GM18861 (cell line): ENCODE measurements around the gene SH3RF2.
"Not testable (repeated sequence)": the region's sequence is repeated elsewhere in the genome, so short reads cannot be mapped to it uniquely, and the experiment has no call there.

ENCODE experiments used
- ATAC-seq: cut with Tn5 transposase; IDR thresholded peaks from one replicate; pipeline ENCODE4 v1.9.1; 2021; ENCODE audit not compliant: unreplicated experiment

Gene SH3RF2

GRCh38 chr5:145978171-145978570 lies 41.8 kb downstream of the SH3RF2 start:
- no peak for ATAC-seq

GRCh38 chr5:145978708-145979107 lies 42.3 kb downstream of the SH3RF2 start:
- ATAC-seq: no peak

- ATAC-seq: no peak
Observed at GRCh38 chr5:145979270-145980223, 43.2 kb downstream of the SH3RF2 start.

GRCh38 chr5:145980259-145980658 lies 43.9 kb downstream of the SH3RF2 start:
- ATAC-seq: no peak

DNA sequence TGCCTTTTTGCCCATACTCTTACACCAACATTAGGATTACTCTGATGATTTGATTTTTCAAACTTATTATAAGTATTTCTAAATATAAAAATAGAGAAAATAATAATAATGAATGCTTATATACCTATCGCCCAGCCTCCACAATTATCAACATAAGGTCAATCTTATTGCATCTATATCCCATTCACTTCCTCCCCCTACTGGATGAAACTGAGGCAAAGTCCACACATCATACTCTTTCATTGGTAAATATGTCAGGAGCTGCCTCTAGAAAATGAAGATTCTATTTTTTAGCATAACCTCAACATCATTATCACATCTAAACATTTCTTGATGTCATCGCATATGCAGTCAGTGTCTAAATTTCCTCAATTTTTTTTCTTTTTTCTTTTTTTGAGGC lies 44.3 kb downstream of the SH3RF2 start:
- no peak for ATAC-seq

DNA sequence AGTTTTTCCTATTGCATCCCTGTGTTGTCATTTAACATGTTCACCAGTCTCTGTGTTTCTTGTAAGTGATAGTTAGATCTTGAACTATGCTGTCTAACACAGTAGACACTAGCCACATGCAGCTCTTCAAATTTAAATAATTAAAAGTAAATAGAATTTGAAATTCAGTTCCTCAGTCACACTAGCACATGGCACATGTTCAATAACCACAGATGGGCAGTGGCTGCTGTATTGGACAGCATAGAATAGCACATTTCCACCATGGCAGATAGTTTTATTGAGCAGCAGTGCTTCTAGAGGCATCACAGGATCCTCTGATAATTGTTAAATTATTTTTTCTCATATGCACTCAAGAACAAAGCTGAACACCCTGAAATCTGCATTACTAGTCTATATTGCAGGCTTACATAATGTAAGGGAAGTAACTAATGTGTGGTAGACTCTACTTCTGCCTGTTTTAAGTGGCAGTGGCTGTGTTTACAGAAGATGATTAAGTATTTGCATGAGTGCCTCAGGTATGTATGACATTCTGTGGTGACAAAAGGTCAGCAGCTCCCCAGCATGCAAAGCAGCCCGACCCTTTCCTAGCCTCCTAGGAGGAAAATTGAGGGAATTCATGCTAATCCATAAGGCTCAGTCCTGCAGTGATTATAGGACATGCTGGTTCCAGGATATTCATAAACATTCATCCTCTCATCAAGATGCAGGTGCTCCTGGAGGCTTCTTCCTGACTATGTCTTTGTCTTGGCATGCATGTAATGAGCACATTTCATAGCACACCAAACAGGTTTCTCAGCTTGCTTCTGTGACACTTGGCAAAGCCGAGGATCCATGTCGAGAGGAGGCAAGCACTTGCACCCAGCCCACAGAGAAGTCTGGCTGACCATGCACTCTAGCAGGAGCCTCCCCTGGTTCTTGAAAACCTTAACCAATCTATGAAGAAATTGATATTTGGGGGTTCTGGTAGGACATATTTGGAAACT lies 45.5 kb downstream of the SH3RF2 start:
- ATAC-seq: no peak

DNA sequence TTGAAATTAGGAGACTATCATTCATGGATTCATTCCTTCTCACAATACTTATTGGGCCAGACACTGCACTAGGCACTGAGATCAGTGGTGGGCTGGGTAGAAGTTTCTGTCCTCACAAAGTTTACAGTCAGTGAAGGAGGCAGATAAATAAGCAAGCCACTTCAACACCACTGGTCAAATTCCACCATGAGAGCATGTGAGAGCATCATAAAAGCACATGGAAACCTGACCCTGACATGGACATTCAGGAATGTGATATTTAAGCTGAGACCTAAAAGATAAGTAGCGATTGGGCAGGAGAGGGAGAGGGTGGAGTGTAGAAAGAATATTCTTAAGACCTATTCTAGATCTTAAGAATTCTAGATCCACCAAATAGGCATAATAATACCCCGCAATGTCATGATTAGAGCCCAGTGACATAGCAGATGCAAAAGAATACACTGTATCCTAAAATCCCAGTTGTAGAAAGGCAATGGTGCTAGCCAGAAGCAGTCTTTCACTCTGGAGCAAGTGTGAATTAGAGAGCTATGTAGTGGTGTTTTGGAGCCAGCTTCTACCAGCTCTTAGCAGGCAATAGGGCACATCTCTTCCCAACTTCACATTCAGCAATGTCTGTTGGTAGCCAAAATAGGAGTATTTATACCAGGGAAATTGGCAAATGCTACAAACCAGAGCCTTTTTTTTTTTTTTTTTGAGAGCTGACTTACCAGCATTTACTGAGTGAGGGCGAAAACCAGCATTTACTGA lies 46.4 kb downstream of the SH3RF2 start:
- no peak for ATAC-seq

DNA sequence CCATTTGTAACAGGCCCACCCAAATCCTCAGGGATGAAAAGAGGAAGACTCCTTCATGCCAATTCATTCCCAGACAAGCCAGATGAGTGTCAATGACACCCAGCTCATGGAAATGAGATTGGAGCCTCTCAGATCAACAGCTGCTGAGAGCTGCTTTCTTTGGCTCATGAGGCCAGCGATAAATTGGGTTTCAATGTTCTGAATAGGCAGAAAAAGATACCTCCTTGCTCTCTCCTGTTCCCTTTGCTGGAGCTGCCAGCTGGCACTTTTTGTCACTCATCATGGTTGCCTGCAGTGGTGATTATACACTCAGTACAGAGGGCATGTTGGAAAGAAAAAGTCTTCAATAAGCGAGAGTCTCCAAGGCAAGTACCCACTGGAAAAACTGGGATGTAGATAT lies 47.1 kb downstream of the SH3RF2 start:
- no peak for ATAC-seq

GRCh38 chr5:145984072-145984471 lies 47.7 kb downstream of the SH3RF2 start:
- no peak for ATAC-seq

GRCh38 chr5:145987856-145988255 lies 51.5 kb downstream of the SH3RF2 start:
- ATAC-seq: no peak

- no peak for ATAC-seq
Observed at GRCh38 chr5:145988993-145989392, 52.6 kb downstream of the SH3RF2 start.

DNA sequence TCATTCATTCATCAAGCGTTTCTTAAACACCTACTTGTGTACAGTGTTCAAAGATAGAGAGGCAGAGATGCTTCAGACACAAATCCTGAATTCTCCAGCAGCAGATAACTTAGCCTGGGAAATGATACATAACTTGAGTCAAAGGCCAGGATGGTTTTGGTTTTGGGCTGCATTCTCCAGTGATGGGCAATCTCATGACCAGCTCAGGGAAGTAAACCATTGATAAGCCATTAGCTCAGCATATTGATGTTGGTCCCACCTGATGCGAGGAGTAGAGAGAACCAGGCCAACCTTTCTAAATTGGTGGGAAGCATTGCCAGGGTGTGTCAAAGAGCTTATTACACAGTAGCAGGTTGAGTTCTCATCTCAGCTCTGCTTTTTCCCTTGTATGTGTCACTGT lies 53.0 kb downstream of the SH3RF2 start:
- ATAC-seq: no peak

DNA sequence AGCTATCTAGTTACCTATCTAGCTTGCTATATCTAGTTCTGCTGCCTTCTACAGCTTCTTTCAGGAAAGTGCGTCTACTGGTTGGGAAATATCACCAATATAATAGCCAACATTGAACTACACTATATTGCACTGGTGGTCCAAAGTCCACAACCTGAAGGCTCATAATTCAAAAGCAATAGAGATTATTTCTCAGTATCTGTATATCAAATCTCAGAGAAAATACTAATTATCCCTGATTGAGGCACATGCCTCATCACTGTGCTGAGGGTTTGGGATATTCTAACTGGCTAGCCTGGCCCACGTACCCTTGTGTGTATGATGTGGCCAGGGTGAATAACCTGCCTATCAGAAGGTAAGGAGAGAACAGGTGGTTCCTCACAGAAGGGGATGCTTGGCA lies 53.8 kb downstream of the SH3RF2 start:
- no peak for ATAC-seq

DNA sequence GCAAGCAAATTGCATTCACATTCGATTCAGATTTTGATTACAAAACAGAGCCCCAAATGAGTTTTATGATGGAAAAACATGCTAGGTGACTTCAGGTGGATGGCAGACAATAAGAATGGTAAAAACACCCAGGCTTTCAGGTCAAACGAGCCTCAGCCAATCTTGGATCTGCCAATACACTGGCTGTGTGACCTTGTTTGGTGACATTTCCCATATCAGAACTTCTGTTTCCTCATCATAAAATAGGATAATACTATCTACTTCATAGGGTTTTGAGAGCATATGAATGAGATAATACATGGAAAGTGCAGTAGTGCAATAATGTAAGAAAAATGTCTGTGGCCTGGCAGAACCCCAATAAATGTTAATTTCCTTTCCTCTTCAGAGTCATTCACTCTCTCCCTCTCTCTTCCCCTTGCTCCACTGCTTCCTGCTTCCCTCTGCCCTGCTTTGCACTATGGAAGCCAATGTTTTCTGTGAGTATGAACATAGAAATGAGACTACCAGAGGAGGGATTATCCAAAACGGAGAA lies 54.7 kb downstream of the SH3RF2 start:
- ATAC-seq: no peak

DNA sequence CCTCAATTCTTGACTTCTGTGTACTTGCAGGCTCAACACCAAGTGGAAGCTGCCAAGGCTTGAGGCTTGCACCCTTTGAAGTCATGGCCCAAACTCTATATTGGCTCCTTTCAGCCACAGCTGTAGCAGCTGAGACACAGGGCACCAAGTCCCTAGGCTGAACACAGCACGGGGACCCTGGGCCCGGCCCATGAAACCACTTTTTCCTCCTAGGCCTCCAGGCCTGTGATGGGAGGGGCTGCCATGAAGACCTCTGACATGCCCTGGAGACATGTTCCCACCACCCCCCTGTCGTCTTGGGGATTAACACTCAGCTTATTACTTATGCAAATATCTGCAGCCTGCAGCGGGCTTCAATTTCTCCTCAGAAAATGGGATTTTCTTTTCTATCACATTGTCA lies 57.2 kb downstream of the SH3RF2 start:
- ATAC-seq: not testable (repeated sequence)

DNA sequence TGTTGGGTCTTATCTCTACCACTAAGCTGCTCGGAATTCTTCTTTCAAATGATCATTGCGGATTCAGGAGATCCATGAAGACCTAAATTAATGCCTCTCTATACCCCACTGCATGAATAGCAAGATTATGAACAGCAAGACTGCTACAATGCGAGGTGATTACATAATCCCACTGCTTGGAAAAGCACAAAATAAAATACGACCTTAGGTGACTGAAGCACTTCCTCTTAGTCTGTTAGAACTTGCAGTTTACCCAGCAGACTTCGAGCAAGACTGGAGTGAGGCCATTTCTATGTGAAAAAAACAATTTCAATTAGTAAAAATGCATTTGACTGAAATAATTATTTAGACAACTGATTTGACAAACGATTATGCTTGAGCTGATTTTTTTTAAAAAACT lies 59.8 kb downstream of the SH3RF2 start:
- ATAC-seq: no peak

DNA sequence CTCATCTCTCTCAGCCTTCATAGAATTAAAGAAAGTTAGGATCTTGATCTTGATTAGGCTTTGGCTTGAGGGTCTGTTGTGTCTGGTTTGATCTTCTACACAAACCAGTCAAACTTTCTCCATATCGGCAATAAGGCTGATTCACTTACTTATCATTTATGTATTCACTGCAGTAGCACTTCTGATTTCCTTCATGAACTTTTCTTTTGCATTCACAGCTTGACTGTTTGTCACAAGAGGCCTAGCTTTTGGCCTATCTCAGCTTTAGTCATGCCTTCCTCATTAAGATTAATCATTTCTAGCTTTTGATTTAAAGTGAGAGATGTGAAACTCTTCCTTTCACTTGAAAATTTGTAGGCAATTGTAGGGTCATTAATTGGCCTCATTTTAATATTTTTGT lies 62.8 kb downstream of the SH3RF2 start:
- no peak for ATAC-seq

GRCh38 chr5:146000072-146000471 lies 63.7 kb downstream of the SH3RF2 start:
- no peak for ATAC-seq

GRCh38 chr5:146001544-146002190 lies 65.3 kb downstream of the SH3RF2 start:
- no peak for ATAC-seq

GRCh38 chr5:146002491-146002890 lies 66.1 kb downstream of the SH3RF2 start:
- no peak for ATAC-seq
